ENCODE measurements around the gene PRSS33.

DNA sequence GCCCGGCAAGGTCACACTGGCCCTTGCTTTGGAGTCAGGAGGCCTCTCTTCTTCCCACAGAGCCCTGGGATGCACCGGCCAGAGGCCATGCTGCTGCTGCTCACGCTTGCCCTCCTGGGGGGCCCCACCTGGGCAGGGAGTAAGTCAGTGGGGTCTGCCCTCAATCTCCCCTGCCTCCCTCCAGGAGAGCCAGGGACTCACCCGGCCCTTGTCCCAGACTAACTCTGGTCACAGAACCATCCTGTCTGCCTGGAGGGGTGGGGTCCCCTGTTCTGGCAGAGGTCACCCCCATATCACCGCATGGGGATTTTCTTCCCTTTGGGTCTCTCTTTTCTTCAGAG is 43.0 kb upstream of the PRSS33 start:
- no peak for TF ChIP-seq CTCF (IDR thresholded peaks at IDR 0.05)
- no peak for TF ChIP-seq POLR2A (IDR thresholded peaks at IDR 0.05)
